Panc1 (cell line): ENCODE measurements around the gene C11orf54. TPM values are rescaled to one million over a fixed set of nuclear protein-coding genes. Genes with fewer than 3 reads are reported as not detected.
"Not testable (repeated sequence)": the region's sequence is repeated elsewhere in the genome, so short reads cannot be mapped to it uniquely, and the experiment has no call there.

ENCODE experiments used
- ATAC-seq: fragments of 200-7000 bp; cut with Tn5 transposase; 2 replicates; pipeline ENCODE4 v1.9.1; 2020; ENCODE audit warnings: mild to moderate bottlenecking, moderate library complexity
- BruUV-seq: library from RNA; stranded (reverse); fragments of 400-500 nt; replicated peaks from 2 replicates; lab custom pipeline; 2021; lab: Mats Ljungman, UMichigan
- CTCF ChIA-PET: fragments of 300-600 bp; sonication (Branson Sonifier 250); formaldehyde crosslinking; loops from one replicate; lab custom pipeline; 2022; ENCODE audit warnings: antibody characterized with exemption; lab: Charles Lee
- POLR2A ChIA-PET: fragments of 300-600 bp; sonication (Branson Sonifier 250); formaldehyde crosslinking; loops from one replicate; lab custom pipeline; 2022; ENCODE audit warnings: antibody characterized with exemption; lab: Charles Lee
- DNase-seq: peaks from one replicate; pipeline ENCODE4 v3.0.0-alpha.2; 2010; ENCODE audit warnings: low read depth, low spot score
- H3K27ac ChIP-seq: 2 replicates; pipeline ENCODE4 v1.5.1; 2011; ENCODE audit warnings: mild to moderate bottlenecking, low read length, inconsistent platforms
- H3K27me3 ChIP-seq: fragments of 200-500 bp; sonication (Bioruptor generic); 2 replicates; pipeline ENCODE4 v1.6.0; 2014; ENCODE audit warnings: low read length, inconsistent platforms; ENCODE audit not compliant: control insufficient read depth, insufficient read depth
- H3K36me3 ChIP-seq: fragments of 200-500 bp; sonication (Bioruptor generic); 2 replicates; pipeline ENCODE4 v1.5.1; 2014; ENCODE audit warnings: inconsistent platforms, mild to moderate bottlenecking, low read length, moderate library complexity; ENCODE audit not compliant: control insufficient read depth, insufficient read depth
- H3K4me1 ChIP-seq: 2 replicates; pipeline ENCODE4 v1.5.1; 2011; ENCODE audit warnings: inconsistent platforms, mild to moderate bottlenecking, low read length, moderate library complexity; ENCODE audit not compliant: control insufficient read depth, insufficient read depth
- H3K4me3 ChIP-seq, 2 experiments: 2 replicates each; pipeline ENCODE4 v1.5.1; 2011 to 2012; ENCODE audit warnings: low read depth in 2 of 2, low read length in 2 of 2, mild to moderate bottlenecking in 2 of 2, inconsistent platforms in 1 of 2, moderate library complexity in 1 of 2
- H3K9me3 ChIP-seq: fragments of 200-500 bp; sonication (Bioruptor generic); 2 replicates; pipeline ENCODE4 v1.5.1; 2014; ENCODE audit warnings: low read depth, mild to moderate bottlenecking, inconsistent platforms, low read length, moderate library complexity; ENCODE audit not compliant: control insufficient read depth, insufficient read depth
- POLR2AphosphoS5 ChIP-seq: IDR thresholded peaks from 2 replicates; pipeline ENCODE4 v1.6.1; 2012; ENCODE audit warnings: mild to moderate bottlenecking, low read depth, low read length, moderate library complexity
- REST ChIP-seq, 2 experiments: IDR thresholded peaks; 2 replicates each; pipeline ENCODE4 v1.6.1; 2011 to 2012; ENCODE audit warnings: low read depth in 2 of 2, control low read depth in 1 of 2, low read length in 1 of 2, mild to moderate bottlenecking in 1 of 2, moderate library complexity in 1 of 2; ENCODE audit not compliant: insufficient read depth in 1 of 2
- SIN3A ChIP-seq: IDR thresholded peaks from 2 replicates; pipeline ENCODE4 v1.6.1; 2012; ENCODE audit warnings: low read depth, mild to moderate bottlenecking, low read length, moderate library complexity, borderline replicate concordance; ENCODE audit not compliant: insufficient read depth
- TCF7L2 ChIP-seq: IDR thresholded peaks from 2 replicates; pipeline ENCODE4 v1.6.1; 2011; ENCODE audit warnings: mild to moderate bottlenecking, low read depth, low read length, inconsistent platforms
- in situ Hi-C: cut with HindIII; loops from 2 replicates; pipeline ENCODE4 v1.10.0; 2016; ENCODE audit warnings: low sequenced_read_pairs, low pct_unique_long_range_greater_than_20kb
- intact Hi-C: fragments of 100-400 bp; cut with micrococcal nuclease; formaldehyde crosslinking; loops from one replicate; pipeline ENCODE4 v1.10.0; 2022; ENCODE audit not compliant: unreplicated experiment
- total RNA-seq: library from RNA; stranded (reverse); gene quantifications from one replicate; pipeline ENCODE4 v1.2.1, GENCODE V29; 2021; ENCODE audit not compliant: unreplicated experiment
- TF ChIP-seq, protein P1 (sequence below): fragments of 450-650 bp; IDR thresholded peaks from 2 replicates; pipeline ENCODE4 v1.5.1; 2017; ENCODE audit warnings: mild to moderate bottlenecking

Gene C11orf54
- total RNA-seq, 1 experiment from 2014 or later: 31.0 TPM

- H3K4me3 ChIP-seq: no peak overlapping the region
- TF ChIP-seq POLR2AphosphoS5 (no peak), REST (IDR thresholded peaks at IDR 0.05; ENCODE audit: insufficient read depth in 1 of 2, low read depth in 2 of 2, low read length in 1 of 2) (no peak), SIN3A (no peak)
- H3K4me1 ChIP-seq: no peaks in the 10 kb centered on the region
- no TSS peak for BruUV-seq
- no peak overlapping the region for H3K27ac ChIP-seq
- intact Hi-C loops: no loop called here
- DNase-seq (no peak), ATAC-seq (no peak)
- ChIA-PET CTCF (no interaction called here), POLR2A (no interaction called here)
- in situ Hi-C loops: no loop called here
- H3K27me3 ChIP-seq: no peaks in the 10 kb centered on the region
- peaks cover 9% of the 10 kb centered on the region; the same call in 1 of the 2 replicates for H3K36me3 ChIP-seq
- H3K9me3 ChIP-seq: no peaks in the 10 kb centered on the region
These were observed 15.8 kb downstream of the C11orf54 start for GRCh38 chr11:93757301-93757700.

DNA sequence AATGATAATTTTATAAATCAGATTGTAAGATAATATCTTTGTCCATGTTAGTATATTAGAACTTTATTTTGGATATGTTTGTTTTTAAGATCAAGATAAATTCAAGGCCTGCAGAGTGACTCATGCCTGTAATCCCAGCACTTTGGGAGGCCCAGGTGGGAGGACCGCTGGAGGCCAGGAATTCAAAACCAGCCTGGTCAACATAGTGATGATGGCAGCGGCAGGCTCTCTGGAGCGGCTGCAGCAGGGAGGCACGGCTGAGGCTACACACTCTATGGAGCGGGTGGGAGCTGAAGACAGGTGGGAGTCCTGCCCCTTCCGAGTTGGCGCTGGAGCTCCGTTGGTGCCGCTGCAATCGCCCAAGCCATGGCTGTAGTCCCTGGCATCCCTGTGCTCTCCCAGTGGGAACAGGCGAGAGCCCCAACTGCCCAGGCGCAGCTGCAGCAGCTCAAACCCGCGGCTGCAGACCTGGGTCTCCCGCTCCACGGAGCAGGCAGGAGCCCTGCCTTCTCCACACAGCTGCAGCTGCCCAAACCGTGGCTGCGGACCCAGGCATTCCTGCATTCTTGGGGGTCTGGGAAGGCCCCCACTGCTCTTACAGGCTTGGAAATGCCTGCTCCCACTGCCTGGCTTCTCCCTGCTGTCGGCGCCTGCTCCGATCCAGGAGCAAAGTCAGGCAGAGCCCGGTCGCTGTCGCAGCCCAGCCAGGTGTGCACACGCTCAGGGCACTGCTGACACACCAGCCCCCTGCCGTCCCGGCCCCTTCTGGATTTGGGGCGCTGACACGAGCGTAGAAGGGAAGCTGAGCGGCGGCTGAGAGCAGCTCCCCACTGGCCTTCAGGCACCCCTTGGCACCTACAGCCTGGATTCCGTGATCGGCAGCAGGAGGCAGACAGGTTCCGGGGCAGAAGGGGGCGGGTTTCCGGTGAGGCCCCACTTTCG, 16.7 kb downstream of the C11orf54 start:
- ATAC-seq: no peak
- Histone ChIP-seq H3K36me3 (peaks cover 9% of the 10 kb centered on the region; the same call in 1 of the 2 replicates), H3K27ac (no peak overlapping the region), H3K9me3 (no peaks in the 10 kb centered on the region), H3K4me3 (no peak overlapping the region), H3K4me1 (no peaks in the 10 kb centered on the region), H3K27me3 (no peaks in the 10 kb centered on the region)
- ChIA-PET CTCF (no interaction called here), POLR2A (no interaction called here)
- no peak for DNase-seq
- intact Hi-C loops (no loop called here), in situ Hi-C loops (no loop called here)
- BruUV-seq: no TSS peak
- no peak for TF ChIP-seq POLR2AphosphoS5
- no peak for TF ChIP-seq SIN3A
- TF ChIP-seq, protein P1, sequence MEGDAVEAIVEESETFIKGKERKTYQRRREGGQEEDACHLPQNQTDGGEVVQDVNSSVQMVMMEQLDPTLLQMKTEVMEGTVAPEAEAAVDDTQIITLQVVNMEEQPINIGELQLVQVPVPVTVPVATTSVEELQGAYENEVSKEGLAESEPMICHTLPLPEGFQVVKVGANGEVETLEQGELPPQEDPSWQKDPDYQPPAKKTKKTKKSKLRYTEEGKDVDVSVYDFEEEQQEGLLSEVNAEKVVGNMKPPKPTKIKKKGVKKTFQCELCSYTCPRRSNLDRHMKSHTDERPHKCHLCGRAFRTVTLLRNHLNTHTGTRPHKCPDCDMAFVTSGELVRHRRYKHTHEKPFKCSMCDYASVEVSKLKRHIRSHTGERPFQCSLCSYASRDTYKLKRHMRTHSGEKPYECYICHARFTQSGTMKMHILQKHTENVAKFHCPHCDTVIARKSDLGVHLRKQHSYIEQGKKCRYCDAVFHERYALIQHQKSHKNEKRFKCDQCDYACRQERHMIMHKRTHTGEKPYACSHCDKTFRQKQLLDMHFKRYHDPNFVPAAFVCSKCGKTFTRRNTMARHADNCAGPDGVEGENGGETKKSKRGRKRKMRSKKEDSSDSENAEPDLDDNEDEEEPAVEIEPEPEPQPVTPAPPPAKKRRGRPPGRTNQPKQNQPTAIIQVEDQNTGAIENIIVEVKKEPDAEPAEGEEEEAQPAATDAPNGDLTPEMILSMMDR: no peak
- no peak for TF ChIP-seq TCF7L2
- no peak for TF ChIP-seq REST (IDR thresholded peaks at IDR 0.05; ENCODE audit: insufficient read depth in 1 of 2, low read depth in 2 of 2, low read length in 1 of 2)

GRCh38 chr11:93759123-93759522, 17.7 kb downstream of the C11orf54 start:
- DNase-seq, BruUV-seq, ATAC-seq, POLR2A ChIA-PET, H3K4me1 ChIP-seq, H3K4me3 ChIP-seq, intact Hi-C loops, H3K27me3 ChIP-seq, H3K9me3 ChIP-seq, CTCF ChIA-PET, H3K36me3 ChIP-seq, in situ Hi-C loops, H3K27ac ChIP-seq: not testable (repeated sequence)
